Raji (cell line): ENCODE results near the gene SH3TC1.

Experiments
- POLR2A ChIP-seq: IDR thresholded peaks from 2 replicates; pipeline ENCODE4 v1.6.1; 2011; ENCODE audit warnings: low read depth, low read length, control low read depth; ENCODE audit not compliant: insufficient read depth

The SH3TC1 gene

GRCh38 chr4:8159537-8160232, 39.4 kb upstream of the SH3TC1 start:
- no peak for TF ChIP-seq POLR2A

GRCh38 chr4:8160233-8160560, 38.9 kb upstream of the SH3TC1 start:
- TF ChIP-seq POLR2A, result no peak

- no peak for TF ChIP-seq POLR2A
Measured at GRCh38 chr4:8160572-8160971, 38.5 kb upstream of the SH3TC1 start.

GRCh38 chr4:8162625-8163024, 36.5 kb upstream of the SH3TC1 start:
- no peak for TF ChIP-seq POLR2A

GRCh38 chr4:8163026-8163425, 36.1 kb upstream of the SH3TC1 start:
- no peak for TF ChIP-seq POLR2A

GRCh38 chr4:8163436-8164193, 35.5 kb upstream of the SH3TC1 start:
- no peak for TF ChIP-seq POLR2A

- TF ChIP-seq POLR2A, result no peak
Measured at GRCh38 chr4:8164194-8164565, 34.9 kb upstream of the SH3TC1 start.

GRCh38 chr4:8164687-8165086, 34.4 kb upstream of the SH3TC1 start:
- TF ChIP-seq POLR2A, result no peak

- TF ChIP-seq POLR2A, result no peak
Measured at GRCh38 chr4:8165374-8165896, 33.7 kb upstream of the SH3TC1 start.

- no peak for TF ChIP-seq POLR2A
Measured at GRCh38 chr4:8167291-8167690, 31.8 kb upstream of the SH3TC1 start.

- TF ChIP-seq POLR2A, result no peak
Measured at GRCh38 chr4:8167815-8168214, 31.3 kb upstream of the SH3TC1 start.

GRCh38 chr4:8168232-8168631, 30.9 kb upstream of the SH3TC1 start:
- TF ChIP-seq POLR2A, result no peak

GRCh38 chr4:8168832-8169598, 30.1 kb upstream of the SH3TC1 start:
- TF ChIP-seq POLR2A, result no peak

- TF ChIP-seq POLR2A, result no peak
Measured at GRCh38 chr4:8169763-8170162, 29.3 kb upstream of the SH3TC1 start.

- no peak for TF ChIP-seq POLR2A
Measured at GRCh38 chr4:8170341-8170740, 28.7 kb upstream of the SH3TC1 start.

- TF ChIP-seq POLR2A, result no peak
Measured at GRCh38 chr4:8171266-8171665, 27.8 kb upstream of the SH3TC1 start.
